Neural progenitor cell (in vitro differentiated cells): ENCODE results near the gene ZNF418.
"Not testable (repeated sequence)": the region's sequence is repeated elsewhere in the genome, so short reads cannot be mapped to it uniquely, and the experiment has no call there.

Source experiments
- EZH2 ChIP-seq: fragments of 200-600 bp; sonication (generic); IDR thresholded peaks from 2 replicates; pipeline ENCODE4 v1.6.1; 2017; ENCODE audit warnings: antibody characterized with exemption, mild to moderate bottlenecking, moderate library complexity
- EZH2phosphoT487 ChIP-seq: fragments of 200-600 bp; sonication (generic); IDR thresholded peaks from 2 replicates; pipeline ENCODE4 v1.6.1; 2017; ENCODE audit warnings: antibody characterized with exemption
- TF ChIP-seq, protein P1 (sequence below): fragments of 200-600 bp; sonication (generic); IDR thresholded peaks from 2 replicates; pipeline ENCODE4 v1.5.1; 2017; ENCODE audit warnings: antibody characterized with exemption, mild to moderate bottlenecking

DNA sequence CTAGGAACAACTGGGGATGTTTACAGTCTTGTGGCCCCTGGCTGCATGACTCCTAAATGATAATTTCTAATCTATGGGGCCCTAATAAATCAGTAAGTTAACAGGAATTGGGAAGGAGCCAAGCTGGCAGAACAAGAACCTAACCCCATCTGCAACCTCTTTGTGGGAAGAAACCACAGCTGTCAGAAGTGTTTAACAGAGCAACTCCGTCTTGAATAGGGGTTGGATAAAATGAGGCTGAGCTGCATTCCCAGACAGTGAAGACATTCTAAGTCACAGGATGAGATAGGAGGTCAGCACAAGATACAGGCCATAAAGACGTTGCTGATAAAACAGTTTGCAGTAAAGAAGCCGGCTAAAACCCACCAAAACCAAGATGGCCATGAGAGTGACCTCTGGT, 44.5 kb downstream of the ZNF418 start:
- TF ChIP-seq, protein P1, sequence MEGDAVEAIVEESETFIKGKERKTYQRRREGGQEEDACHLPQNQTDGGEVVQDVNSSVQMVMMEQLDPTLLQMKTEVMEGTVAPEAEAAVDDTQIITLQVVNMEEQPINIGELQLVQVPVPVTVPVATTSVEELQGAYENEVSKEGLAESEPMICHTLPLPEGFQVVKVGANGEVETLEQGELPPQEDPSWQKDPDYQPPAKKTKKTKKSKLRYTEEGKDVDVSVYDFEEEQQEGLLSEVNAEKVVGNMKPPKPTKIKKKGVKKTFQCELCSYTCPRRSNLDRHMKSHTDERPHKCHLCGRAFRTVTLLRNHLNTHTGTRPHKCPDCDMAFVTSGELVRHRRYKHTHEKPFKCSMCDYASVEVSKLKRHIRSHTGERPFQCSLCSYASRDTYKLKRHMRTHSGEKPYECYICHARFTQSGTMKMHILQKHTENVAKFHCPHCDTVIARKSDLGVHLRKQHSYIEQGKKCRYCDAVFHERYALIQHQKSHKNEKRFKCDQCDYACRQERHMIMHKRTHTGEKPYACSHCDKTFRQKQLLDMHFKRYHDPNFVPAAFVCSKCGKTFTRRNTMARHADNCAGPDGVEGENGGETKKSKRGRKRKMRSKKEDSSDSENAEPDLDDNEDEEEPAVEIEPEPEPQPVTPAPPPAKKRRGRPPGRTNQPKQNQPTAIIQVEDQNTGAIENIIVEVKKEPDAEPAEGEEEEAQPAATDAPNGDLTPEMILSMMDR: not testable (repeated sequence)
- TF ChIP-seq EZH2, EZH2phosphoT487: not testable (repeated sequence)
